Stimulated activated CD4-positive, alpha-beta T cell treated with anti-CD3 and anti-CD28 coated beads, TNF-alpha, amount 100 ng/mL, for 1 hour (primary cell): ENCODE data around the gene OCA2.

Source experiments
- DNase-seq, 3 donors: peaks; one replicate each; pipeline ENCODE4 v3.0.0-alpha.2; 2020; ENCODE audit warnings: low read depth in 3 of 3, low spot score in 1 of 3

The OCA2 gene

DNA sequence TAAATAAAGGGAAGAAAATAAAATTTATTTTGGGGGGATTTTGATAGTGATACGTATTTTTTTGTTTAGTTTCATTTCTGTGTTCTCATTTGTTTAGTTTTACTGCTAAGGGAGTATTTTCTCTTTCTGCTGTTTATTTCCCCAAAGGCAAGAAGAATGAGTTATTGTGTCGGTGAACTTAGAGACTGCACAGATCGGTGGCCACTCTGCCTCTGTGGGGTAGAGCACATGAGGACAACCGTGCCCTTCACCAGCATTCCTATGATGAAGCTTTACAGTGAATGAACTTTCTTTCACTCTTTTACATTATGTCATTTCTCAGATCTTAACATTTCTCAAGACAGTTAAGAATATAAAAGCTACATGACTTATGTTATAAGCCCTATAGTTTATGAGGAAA is 214.4 kb downstream of the OCA2 start:
- no peak for DNase-seq

- DNase-seq, result no peak
These were observed 220.3 kb downstream of the OCA2 start for GRCh38 chr15:27878841-27879240.

- no peak for DNase-seq
These were observed 225.3 kb downstream of the OCA2 start for GRCh38 chr15:27873828-27874227.

DNA sequence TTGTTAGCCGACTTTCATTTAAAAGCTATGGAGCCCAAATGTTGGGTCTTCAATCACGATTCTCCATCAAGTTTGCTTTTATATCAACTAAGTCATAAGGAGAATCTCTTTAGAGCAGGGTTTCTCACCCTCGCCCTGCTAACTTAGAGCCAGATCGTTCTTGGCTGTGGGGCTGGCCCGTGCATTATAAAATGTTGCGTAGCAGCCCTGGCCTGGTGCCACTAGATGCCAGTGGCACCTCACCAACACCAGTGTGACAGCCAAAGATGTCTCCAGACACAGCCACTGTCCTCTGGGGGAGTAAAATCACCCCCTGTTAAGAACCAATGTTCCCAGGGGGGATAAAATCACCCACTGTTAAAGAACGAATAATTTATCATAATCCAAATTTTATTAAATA is 226.1 kb downstream of the OCA2 start:
- no peak for DNase-seq

DNA sequence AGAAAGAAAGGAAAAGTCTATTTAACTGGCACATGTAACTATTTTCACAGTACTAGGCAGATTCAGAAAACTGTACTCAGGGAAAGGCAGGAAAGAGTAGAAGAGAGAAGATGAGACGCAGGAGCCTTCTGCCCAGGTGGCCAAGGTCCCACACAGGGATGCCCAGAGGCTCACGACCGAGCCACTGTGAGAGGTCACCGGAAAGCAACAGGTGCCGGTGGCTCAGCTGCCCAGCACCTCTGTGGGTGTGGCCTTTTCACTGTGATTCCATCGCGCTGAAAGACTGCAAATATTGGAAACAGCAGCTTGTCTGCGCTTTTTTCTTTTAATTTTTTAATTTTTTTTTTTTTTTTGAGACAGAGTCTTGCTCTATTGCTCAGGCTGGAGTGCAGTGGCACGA is 226.8 kb downstream of the OCA2 start:
- DNase-seq, result no peak

GRCh38 chr15:27871902-27872260 is 227.2 kb downstream of the OCA2 start:
- no peak for DNase-seq

- no peak for DNase-seq
These were observed 227.8 kb downstream of the OCA2 start for GRCh38 chr15:27871078-27871901.

DNA sequence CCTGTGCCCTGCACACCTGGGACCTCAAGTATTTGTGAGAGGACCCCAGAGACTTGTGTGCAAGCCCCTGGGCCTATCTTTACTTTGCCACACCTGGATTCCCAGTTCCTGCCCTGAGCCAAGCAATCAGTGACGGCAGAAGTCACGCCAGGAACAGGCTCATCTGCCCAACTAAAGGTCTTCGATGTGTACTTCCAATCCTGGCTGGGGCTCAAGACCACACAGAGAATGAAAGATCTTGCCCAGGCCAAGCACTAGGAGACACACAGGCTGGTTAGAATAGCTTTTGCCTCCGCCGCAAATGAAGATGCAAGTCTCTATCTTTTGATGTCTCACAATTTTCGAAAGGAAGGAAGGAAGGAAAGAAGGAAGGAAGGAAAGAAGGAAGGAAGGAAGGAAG is 228.8 kb downstream of the OCA2 start:
- DNase-seq, result no peak

DNA sequence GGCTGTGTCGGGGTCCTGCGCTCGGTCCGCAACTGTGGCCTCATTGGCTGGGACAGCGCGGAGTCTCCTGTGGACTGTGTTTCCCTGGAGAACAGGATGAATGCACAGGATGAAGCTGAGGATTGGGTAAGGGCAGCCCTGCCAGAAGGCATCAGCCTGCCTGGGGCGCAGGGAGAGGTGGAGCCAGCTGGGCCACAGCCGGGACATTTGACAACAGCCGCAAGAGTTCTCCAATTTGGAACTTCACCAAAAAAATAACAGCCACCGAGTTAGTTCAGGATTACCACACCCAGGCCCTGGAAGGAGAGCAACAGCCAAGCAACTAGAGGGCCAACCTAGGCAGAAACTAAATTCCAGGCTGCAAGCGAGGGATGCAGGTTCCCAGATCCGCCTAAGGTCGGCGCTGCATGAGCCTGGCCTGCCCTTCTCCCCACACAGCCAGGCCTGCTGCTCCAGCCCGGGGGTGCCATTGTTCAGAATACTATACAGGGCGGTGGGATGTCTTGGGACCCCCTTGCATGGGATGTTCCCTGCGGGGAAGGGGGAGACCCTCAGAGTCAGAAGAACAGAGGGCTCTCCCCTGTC is 229.3 kb downstream of the OCA2 start:
- no peak for DNase-seq

- no peak for DNase-seq
These were observed 230.2 kb downstream of the OCA2 start for GRCh38 chr15:27868828-27869404.

- no peak for DNase-seq
These were observed 231.3 kb downstream of the OCA2 start for GRCh38 chr15:27867861-27868260.

DNA sequence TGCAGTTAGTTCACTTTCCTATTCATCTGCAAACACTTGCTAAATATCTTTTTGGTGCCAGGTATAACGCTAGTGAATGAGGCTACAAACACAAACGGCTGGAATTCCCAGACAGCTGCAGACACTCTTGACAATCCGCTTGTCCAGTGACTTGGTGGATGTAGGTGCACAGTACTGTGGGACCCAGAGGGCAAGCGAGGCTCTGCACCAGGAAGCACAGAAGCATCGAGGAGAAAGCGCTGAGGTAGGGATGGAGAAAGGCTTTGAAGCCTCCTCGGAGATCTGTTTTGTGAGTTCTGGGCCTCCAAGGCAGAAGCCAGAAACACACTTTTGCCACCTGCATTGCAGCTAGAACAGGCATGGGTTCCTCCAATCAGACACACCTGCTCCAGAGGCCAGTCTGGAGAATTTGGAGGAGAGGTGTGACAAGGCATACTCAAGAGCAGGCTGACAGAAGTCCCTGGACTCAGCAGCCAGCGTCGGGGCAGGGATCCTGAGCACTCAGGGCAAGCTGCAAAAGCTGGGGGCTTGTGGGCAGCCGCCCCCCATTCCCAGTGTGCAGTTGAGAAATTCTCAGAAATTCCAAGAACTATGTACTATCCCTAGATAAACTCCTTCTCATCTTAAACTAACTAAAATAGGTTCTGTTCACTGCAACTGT is 232.5 kb downstream of the OCA2 start:
- DNase-seq, result no peak

DNA sequence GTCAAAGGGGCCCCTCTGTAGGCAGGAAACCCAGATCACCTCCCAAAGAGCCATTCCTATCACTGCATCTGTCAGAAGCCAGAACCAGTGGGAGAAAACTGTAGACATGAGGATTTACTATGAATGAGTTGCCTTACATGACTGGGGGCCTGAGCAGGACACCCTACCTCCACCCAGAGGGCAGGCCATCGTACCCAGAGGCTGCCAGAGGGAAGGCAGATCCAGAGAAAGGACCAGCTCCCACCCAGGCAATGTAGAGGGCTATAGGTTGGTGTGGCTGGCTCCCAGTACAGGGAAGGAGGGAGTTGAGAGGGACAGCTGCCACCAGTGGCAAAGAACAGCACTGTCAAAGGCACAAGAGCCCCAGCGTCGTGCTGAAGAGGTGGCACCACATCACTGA is 233.2 kb downstream of the OCA2 start:
- no peak for DNase-seq

DNA sequence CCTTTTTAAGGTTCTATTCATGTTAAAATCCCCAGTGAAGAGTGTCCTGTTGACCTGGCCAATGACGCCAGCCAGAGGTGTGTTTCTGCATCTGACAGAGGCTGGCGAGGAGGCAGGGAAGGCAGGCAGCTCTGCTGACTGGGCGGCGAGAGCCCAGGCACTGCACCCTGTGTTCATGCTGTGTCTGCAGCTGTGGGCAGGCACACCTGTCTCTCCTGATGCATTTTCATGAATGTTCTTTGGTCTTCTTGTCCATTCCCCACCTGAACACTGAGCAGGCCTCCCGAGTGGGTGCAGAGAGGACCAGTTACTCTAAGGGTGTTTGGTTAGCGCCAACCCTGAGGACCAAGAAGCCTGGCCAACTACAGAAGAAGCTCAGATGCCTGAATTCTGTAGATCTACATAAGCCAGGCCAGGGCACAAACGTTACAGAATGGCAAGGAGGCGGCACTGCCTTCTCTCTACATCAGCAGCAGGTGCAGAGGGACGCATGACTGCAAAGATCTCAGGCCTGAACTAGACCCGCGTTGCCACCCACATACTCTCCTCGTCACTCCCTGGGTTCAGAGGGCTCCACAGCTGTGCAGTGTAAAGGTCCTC is 233.7 kb downstream of the OCA2 start:
- no peak for DNase-seq

GRCh38 chr15:27864719-27865118 is 234.4 kb downstream of the OCA2 start:
- no peak for DNase-seq

DNA sequence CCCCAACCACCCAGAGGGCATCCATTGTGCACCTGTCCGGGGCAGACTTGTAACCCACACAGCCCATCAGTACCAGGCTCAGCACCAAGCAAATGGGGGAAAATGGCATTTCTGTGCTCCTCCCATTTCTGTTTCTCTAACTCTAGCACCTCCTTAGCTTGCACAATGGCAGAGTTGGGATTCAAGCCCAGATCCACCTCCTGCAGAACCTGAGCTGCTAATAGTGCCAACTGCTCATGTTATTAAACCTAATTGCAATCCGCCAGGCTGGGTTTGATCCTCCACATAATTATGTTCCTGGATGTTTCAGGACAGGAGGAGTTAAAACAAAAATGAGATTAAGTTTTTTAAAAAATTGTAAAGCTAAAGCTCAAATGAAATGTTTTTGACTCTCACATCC is 235.0 kb downstream of the OCA2 start:
- no peak for DNase-seq

DNA sequence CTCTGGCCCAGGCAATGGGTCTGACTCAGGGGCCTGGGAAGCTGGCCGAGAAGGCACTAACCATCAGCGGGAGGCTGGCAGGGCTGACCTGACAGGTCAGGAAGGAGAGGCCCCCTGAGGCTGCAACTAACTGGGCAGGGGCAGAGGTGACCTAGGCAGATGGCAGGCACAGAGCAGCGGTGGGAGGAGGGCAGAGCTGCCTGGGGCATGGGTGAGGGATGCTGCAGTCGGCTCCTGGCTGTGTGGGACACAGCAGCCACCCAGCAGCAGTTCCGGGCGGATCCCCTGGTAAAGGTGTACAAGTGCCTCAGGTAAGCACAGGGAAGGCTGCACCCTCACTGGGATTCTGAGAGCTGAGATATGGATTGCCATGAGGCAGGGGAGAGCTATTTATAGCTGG is 236.1 kb downstream of the OCA2 start:
- no peak for DNase-seq

- no peak for DNase-seq
These were observed 237.9 kb downstream of the OCA2 start for GRCh38 chr15:27861171-27861570.

DNA sequence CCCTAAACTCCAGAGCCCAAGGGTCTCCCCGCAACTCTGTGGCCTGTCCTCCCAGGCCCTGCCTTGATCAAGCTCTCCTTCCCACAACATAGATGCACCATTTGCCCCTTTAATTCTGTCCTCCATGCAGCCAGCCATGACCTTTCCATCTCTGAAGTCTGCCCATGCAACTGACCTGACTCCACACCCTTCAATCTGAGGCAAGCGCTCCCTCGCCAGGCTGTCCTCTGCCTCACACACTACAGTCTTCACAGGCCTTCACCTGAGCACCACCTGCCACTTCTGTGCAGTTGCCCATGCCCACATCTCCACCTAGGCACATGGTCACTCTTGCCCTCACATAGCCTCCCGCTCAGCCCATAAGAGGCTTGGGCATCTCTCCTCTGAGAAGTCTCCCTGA is 244.0 kb downstream of the OCA2 start:
- DNase-seq, result no peak

DNA sequence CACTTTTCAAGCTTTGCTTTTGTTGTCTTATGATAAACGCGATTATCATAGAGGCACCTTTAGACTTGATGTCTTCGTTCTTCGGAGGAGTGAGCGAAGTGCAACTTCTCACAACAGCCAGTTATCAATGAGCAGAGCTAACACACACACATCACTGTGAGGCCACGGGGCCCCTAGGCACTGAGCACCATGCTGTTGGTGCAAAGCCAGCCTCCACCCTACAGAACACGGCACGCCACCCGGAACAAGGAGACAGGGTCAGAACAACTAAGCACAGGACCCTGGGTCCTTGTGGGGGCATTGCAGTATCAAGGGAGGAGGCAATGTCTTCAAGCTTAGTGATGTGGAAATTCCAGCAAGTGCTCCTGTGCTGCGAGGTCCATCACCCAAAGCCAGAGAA is 244.5 kb downstream of the OCA2 start:
- DNase-seq, result no peak

GRCh38 chr15:27853624-27854455 is 245.3 kb downstream of the OCA2 start:
- no peak for DNase-seq
